ENCODE measurements around the gene HIRA. TPM values are rescaled to one million over a fixed set of nuclear protein-coding genes. Genes with fewer than 3 reads are reported as not detected.

Gene HIRA
- total RNA-seq, 4 donors from 2014 or later, result 18.3 to 29.3 (median 20.3) TPM

DNA sequence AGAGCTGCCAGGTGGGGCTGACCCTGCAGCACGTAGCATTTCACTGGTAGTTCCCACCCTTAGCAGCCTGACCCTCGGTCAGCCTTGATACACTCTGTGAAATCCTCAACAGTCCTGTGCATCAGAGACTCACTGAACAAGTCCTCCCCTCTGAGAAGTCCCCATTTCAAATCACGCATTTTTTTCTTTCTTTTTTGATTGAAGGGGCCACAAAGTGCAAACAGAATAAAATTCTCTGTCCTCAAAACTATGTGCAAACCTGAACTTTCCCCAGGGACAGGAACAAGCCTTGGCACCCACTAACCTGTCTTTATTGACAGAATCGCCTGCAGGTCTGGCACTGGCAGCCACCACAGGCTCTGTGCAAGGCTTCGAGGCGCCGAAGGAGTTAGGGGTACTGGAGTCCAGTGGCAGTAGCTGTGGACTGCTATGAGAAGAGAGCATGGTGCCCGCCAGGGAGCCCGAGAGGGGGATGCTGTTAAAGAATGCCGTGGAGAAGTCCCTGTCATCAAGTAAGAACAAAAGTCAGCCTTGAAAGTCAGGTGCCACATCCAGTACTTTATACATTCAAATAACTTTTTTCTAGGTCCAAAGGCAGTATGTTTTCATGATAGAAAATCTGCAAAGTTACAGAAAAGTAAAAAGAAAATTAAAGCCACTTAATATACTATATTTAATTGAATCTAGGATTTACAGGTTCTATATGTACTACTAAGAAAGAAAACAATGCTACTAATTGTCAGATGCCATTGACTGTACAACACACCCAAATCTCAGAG is 53.8 kb downstream of the HIRA start:
- DNase-seq, result no peak
- H3K4me1 ChIP-seq, result no peaks in the 10 kb centered on the region
- H3K9me3 ChIP-seq, result no peaks in the 10 kb centered on the region
- intact Hi-C loops (cut with DNase I; ENCODE audit: low total_unique reads), result no loop called here
- H3K4me3 ChIP-seq, result no peak overlapping the region
- peaks cover 0 to 60% (median 21%) of the 10 kb centered on the region in 4 donors for H3K36me3 ChIP-seq
- TF ChIP-seq POLR2A (IDR thresholded peaks at IDR 0.05), result no peak
- TF ChIP-seq EP300 (IDR thresholded peaks at IDR 0.05; ENCODE audit: low read depth), result no peak
- TF ChIP-seq, protein P1, sequence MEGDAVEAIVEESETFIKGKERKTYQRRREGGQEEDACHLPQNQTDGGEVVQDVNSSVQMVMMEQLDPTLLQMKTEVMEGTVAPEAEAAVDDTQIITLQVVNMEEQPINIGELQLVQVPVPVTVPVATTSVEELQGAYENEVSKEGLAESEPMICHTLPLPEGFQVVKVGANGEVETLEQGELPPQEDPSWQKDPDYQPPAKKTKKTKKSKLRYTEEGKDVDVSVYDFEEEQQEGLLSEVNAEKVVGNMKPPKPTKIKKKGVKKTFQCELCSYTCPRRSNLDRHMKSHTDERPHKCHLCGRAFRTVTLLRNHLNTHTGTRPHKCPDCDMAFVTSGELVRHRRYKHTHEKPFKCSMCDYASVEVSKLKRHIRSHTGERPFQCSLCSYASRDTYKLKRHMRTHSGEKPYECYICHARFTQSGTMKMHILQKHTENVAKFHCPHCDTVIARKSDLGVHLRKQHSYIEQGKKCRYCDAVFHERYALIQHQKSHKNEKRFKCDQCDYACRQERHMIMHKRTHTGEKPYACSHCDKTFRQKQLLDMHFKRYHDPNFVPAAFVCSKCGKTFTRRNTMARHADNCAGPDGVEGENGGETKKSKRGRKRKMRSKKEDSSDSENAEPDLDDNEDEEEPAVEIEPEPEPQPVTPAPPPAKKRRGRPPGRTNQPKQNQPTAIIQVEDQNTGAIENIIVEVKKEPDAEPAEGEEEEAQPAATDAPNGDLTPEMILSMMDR (IDR thresholded peaks at IDR 0.05), result no peak
- no peak for TF ChIP-seq POLR2AphosphoS5 (IDR thresholded peaks at IDR 0.05)
- H3K27ac ChIP-seq, result no peak overlapping the region
- in situ Hi-C loops (cut with MboI; ENCODE audit: low pct_ligation_motif_present in 1 of 4, low pct_unique_long_range_greater_than_20kb in 1 of 4, low sequenced_read_pairs in 3 of 4), result no loop called here
- 90 to 92% methylated on average over 2 to 10 of the region's 10 CpGs for WGBS, 2 donors (ENCODE audit: low coverage in 1 of 2)
- H3K27me3 ChIP-seq, result no peaks in the 10 kb centered on the region

DNA sequence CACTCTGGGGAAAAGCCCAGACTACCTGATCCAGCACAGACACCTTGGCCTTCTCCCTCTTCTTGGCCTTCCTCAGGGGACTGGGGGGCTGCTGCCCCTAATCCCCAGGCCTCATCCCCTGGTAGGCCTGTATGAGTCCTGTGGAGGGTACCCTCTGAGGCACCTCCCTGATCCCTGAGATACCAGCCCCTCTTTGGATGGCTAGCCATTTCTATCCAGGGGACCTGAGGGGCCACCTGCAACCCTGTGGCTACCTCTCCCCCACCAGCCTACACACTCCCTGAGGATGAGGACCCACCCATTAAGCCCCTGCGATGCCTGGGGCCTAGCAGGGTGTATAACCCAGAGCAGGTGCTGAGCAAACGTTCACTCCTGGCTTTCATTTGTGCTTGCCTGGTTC is 54.6 kb downstream of the HIRA start:
- H3K36me3 ChIP-seq, result peaks cover 0 to 54% (median 20%) of the 10 kb centered on the region in 4 donors
- 96% methylated on average over 2 of the region's 2 CpGs; no CpG with 5 or more reads in 1 of the 2 donors for WGBS, 2 donors (ENCODE audit: low coverage in 1 of 2)
- in situ Hi-C loops (cut with MboI; ENCODE audit: low pct_ligation_motif_present in 1 of 4, low pct_unique_long_range_greater_than_20kb in 1 of 4, low sequenced_read_pairs in 3 of 4) (no loop called here), intact Hi-C loops (cut with DNase I; ENCODE audit: low total_unique reads) (no loop called here)
- H3K4me1 ChIP-seq, result no peaks in the 10 kb centered on the region
- no peak overlapping the region for H3K27ac ChIP-seq
- H3K9me3 ChIP-seq, result no peaks in the 10 kb centered on the region
- no peaks in the 10 kb centered on the region for H3K27me3 ChIP-seq
- TF ChIP-seq EP300 (IDR thresholded peaks at IDR 0.05; ENCODE audit: low read depth), result no peak
- TF ChIP-seq POLR2AphosphoS5 (IDR thresholded peaks at IDR 0.05), result no peak
- TF ChIP-seq POLR2A (IDR thresholded peaks at IDR 0.05), result no peak
- TF ChIP-seq, protein P1 (IDR thresholded peaks at IDR 0.05), result no peak
- DNase-seq, result no peak
- H3K4me3 ChIP-seq, result no peak overlapping the region

DNA sequence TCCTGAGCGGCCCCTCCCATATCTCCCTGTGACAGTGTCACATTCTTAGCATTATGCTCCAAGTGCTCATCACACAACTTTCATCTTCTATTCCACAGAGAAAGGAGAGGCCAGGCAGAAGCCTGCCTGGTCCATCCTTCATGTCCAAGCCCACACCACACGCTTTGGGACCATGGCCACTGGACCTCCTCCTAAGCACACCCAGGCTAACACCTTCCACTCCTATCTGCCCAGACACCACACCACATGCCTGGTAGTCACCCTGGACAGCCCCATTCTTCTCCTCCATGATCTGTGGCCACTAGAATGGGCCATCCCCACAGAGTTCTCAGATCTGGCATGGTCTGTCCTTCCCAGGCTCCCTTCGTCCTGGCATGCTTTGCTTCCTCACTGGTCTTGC is 55.3 kb downstream of the HIRA start:
- no peak overlapping the region for H3K4me3 ChIP-seq
- H3K27ac ChIP-seq, result no peak overlapping the region
- H3K4me1 ChIP-seq, result no peaks in the 10 kb centered on the region
- TF ChIP-seq POLR2AphosphoS5 (IDR thresholded peaks at IDR 0.05), result no peak
- TF ChIP-seq POLR2A (IDR thresholded peaks at IDR 0.05), result no peak
- TF ChIP-seq EP300 (IDR thresholded peaks at IDR 0.05; ENCODE audit: low read depth), result no peak
- intact Hi-C loops (cut with DNase I; ENCODE audit: low total_unique reads) (no loop called here), in situ Hi-C loops (cut with MboI; ENCODE audit: low pct_ligation_motif_present in 1 of 4, low pct_unique_long_range_greater_than_20kb in 1 of 4, low sequenced_read_pairs in 3 of 4) (no loop called here)
- peaks cover 0 to 51% (median 17%) of the 10 kb centered on the region in 4 donors for H3K36me3 ChIP-seq
- H3K9me3 ChIP-seq, result no peaks in the 10 kb centered on the region
- DNase-seq, result no peak
- 98% methylated on average over 3 of the region's 3 CpGs; no CpG with 5 or more reads in 1 of the 2 donors for WGBS, 2 donors (ENCODE audit: low coverage in 1 of 2)
- no peaks in the 10 kb centered on the region for H3K27me3 ChIP-seq

DNA sequence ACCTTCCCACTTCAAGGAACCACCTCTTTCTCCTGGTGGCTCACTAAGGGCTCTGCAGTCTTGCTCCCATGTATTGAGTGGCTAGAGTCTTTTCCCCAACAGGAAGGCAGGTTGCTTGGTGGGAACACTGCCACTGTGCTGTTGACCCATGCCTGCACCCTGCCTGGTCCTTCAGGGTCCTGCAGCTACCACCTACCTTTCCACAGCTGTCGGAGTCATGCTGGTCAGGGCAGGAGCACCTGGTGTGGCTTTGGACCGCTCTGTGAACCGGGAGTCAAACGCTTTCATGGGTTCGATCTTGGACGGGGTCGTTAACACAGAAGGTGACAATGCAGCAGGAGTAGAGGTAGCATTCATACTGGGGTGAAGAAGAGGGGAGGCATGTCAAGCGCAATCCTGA is 56.1 kb downstream of the HIRA start:
- no peak for TF ChIP-seq POLR2A (IDR thresholded peaks at IDR 0.05)
- TF ChIP-seq, protein P1 (IDR thresholded peaks at IDR 0.05), result no peak
- TF ChIP-seq EP300 (IDR thresholded peaks at IDR 0.05; ENCODE audit: low read depth), result no peak
- TF ChIP-seq POLR2AphosphoS5 (IDR thresholded peaks at IDR 0.05), result no peak
- Histone ChIP-seq H3K27me3 (no peaks in the 10 kb centered on the region), H3K9me3 (no peaks in the 10 kb centered on the region), H3K27ac (no peak overlapping the region), H3K4me3 (no peak overlapping the region), H3K4me1 (no peaks in the 10 kb centered on the region), H3K36me3 (peaks cover 0 to 58% (median 17%) of the 10 kb centered on the region in 4 donors)
- intact Hi-C loops (cut with DNase I; ENCODE audit: low total_unique reads) (no loop called here), in situ Hi-C loops (cut with MboI; ENCODE audit: low pct_ligation_motif_present in 1 of 4, low pct_unique_long_range_greater_than_20kb in 1 of 4, low sequenced_read_pairs in 3 of 4) (no loop called here)
- no peak for DNase-seq
- 95 to 96% methylated on average over 8 of the region's 8 CpGs for WGBS, 2 donors (ENCODE audit: low coverage in 1 of 2)

Data from transverse colon (tissue), 4 donors.